Glomerular visceral epithelial cell (primary cell): ENCODE data around the gene NHEJ1.

Source experiments
- DNase-seq: peaks from one replicate; pipeline ENCODE4 v3.0.0-alpha.2; 2016; ENCODE audit errors: extremely low spot score

The NHEJ1 gene

GRCh38 chr2:219182331-219183150 lies 21.9 kb upstream of the NHEJ1 start:
- DNase-seq: no peak

DNA sequence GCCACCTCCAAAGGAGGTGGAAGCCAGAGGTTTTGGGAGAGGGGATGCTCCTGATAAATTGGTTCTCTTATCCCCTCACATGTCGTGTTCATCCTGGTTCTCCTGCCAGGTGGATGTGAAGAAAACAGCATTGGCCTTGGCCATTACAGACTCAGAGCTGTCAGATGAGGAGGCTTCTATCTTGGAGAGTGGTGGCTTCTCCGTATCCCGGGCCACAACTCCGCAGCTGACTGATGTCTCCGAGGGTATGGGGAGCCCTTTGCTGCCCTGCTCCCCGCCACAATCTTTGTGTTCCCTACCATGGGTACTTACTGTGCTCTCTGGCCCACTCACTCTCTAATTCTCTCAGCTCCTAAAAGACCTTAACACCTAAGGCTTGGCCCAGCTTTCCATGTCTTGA lies 20.9 kb upstream of the NHEJ1 start:
- no peak for DNase-seq

- DNase-seq: no peak
Measured at GRCh38 chr2:219180961-219181360, 20.3 kb upstream of the NHEJ1 start.

- DNase-seq: no peak
Measured at GRCh38 chr2:219179601-219180465, 19.2 kb upstream of the NHEJ1 start.

DNA sequence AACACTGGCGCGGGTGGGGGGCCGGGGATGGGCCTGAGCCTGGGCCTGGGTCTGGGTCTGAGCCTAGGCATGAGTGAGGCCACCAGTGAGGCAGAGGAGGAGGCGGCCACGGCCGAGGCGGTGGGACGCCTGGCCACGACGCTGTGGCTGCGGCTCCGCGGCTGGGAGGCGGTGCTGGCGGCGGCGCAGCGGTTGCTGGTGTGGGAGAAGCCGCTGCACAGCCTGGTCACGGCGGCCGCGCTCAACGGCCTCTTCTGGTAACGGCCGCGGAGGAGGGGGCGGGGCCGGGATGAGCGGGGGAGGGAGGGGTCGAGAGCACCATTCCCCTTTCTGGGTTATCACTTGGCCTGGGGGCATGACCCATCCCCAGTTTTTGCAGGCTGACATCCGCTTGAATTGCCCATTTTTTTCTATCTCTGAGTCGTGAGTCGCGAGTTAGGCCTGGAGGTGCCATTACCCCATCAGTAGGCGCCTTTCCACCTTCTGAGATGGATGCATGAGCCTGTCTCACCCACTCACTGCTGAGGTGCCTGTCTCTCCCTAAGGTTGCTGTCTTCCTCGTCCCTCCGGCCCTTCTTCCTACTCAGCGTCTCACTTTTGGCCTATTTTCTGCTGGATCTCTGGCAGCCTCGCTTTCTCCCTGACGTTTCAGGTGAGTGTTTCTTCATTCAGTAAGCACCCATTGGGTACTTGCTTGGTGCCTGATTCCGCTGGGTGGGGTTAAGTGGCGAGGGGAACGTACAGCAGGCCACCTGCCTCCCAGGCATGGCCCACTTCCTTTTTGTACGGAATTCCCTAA lies 18.0 kb upstream of the NHEJ1 start:
- DNase-seq: peak; percentile 47

- peak; percentile 94 for DNase-seq
Measured at GRCh38 chr2:219177552-219178376, 17.1 kb upstream of the NHEJ1 start, which contains the start of gene RETREG2. Gene RETREG2, plus strand, starts transcription at chr2:219178275. Its CDS starts 78 bp downstream, at chr2:219178353.

- DNase-seq: peak; percentile 93
Measured at GRCh38 chr2:219176818-219177551, 16.4 kb upstream of the NHEJ1 start, which contains the start of gene CNPPD1. Gene CNPPD1, minus strand, starts transcription at chr2:219176925. Its CDS starts 97 bp downstream, at chr2:219176828.

DNA sequence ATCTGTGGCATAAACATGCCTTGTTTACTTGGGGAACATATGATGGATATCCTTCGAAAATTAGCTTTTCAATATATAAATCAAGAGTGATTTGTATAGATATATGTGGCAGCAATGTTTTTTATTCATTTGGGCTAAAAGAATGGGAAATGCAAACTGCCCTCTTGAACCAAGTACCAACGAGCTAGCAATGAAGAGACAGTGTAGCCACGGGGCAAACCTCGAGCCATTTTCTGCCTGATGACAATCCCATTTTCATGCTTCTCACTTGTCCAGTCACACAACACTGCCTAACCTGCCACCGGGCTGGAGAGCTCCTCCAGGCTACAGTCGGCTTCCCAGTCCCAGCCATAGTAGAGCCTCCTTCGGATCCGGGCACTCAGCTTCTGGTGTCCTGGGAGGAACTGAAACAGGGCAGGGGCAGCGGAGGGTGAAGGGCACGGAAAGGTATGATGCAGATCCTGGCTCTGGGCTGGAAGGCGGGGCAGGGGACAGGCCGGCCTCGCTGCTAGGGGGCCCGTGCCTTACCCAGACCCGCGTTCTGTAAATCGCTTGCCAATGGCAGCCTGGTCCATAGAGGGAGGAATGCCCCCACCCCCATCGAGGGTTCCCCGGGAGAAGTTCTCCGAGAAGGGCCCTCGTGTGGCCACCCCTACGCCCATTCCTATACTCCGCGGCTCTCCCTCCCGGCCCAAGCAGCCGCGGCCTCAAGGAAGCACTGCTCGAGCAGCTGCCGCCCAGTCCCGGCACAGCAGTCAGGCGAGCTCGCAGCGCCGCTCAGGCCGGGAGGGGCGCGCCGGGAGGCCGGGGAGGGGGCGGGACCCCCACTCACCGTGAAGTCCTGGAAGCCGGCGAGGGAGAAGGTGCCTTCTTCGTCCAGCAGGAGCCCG lies 15.6 kb upstream of the NHEJ1 start:
- peak; percentile 54 for DNase-seq

DNA sequence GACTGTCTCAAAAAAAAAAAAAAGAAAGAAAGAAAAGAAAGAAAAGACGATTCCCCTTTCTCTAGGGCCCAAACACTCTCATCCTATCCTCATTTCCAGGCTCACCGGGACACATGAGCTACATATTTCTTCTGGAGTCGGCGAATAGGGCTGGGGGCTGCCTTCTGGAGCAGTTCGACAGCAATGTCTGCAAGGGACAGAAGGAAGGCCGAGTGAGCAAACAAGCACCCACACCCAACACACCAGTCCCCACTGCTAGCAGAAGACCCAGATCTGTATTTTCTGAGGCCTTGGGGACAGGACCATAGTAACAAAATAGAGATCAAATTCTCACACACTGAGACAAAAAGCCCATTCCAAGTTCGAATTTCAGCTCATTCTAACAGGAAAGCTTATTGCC lies 14.9 kb upstream of the NHEJ1 start:
- DNase-seq: no peak

GRCh38 chr2:219174801-219175200 lies 14.2 kb upstream of the NHEJ1 start:
- peak; percentile 66 for DNase-seq

DNA sequence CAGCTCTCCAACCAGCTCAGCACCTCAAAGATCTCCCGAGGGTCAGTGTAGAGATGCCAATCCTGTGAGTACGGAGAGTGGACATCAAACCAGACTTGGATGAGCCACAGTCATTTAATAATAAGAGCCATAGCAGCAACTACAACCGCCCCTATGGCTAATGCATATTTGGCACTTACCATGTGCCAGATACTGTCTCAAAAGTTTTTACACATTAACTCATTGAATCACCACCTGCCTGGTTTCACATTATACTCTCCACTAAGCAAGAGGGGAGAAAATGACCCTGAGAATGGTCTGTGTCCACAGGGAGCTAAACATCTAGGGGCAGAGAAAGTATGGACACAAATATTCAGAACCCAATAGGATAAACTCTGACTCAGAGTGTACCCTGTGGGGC lies 13.5 kb upstream of the NHEJ1 start:
- DNase-seq: peak; percentile 68

- no peak for DNase-seq
Measured at GRCh38 chr2:219173176-219173575, 12.6 kb upstream of the NHEJ1 start.

DNA sequence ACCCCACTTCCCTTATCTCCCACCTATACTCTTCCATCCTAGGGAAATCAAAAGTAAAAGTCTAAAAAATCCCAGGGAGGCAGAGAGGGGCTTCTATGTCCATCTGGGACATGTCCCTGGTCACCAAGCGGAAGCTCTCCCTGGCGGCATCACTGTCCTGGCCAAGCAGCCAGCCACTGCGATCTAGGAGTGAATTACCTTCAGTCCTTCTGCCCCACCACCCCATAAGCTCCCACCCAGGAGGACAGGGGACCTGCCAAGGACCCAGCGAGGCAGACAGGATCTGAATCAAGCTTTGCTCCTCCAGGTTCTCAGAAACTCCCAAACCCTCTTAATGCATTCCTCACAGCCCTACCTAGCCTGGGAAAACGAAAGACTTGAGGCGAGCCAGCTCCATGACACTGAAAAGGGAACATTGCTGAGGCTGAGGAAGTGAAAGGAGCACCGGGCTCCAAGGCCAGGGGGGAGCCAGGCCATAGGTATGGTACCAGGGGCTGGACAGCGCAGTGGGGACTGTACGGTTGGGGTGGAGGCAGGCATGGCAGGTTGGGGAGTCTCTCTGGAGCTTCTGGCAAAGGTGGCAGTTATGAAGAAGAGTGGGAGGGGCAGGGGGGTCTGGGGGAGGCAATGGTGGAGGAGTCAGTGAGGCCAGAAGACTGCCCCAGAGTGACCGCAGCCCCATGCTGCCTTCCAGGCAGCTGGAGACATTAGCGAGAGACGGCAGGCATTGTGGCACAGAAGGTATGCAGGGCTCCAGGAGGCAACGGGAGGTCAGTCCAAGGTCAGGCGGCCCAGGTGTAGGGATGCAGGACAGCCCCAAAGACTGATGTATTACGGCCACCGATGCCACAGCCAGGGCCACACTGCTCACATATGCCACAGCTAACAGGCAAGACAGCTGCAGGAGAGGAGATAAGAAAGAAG lies 11.9 kb upstream of the NHEJ1 start:
- no peak for DNase-seq

DNA sequence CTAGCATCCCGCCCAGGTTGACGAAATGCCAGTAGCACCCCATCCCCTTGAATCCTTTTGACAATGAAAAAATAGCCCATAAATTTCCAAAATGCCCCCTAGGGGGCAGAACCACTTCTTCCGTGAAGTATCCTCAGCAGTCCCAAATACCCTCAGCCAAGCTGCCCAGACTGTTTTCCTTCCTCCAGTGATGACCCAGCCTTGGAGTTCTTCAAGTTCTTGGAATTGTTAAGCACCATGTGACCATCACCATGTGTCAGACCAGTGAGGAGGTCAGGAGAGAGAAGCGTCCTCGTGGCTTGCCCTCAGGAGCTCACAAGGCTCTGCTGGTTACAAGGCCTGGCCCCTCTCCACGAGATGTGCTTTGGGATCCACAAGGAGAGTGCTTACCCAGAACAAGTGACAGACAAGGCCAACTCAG lies 10.6 kb upstream of the NHEJ1 start:
- DNase-seq: peak; percentile 69

GRCh38 chr2:219169930-219170654 lies 9.5 kb upstream of the NHEJ1 start, which contains the start of gene SLC23A3:
Gene SLC23A3, minus strand, starts transcription at chr2:219170029. Its CDS starts 45 bp downstream, at chr2:219169984.
- no peak for DNase-seq

DNA sequence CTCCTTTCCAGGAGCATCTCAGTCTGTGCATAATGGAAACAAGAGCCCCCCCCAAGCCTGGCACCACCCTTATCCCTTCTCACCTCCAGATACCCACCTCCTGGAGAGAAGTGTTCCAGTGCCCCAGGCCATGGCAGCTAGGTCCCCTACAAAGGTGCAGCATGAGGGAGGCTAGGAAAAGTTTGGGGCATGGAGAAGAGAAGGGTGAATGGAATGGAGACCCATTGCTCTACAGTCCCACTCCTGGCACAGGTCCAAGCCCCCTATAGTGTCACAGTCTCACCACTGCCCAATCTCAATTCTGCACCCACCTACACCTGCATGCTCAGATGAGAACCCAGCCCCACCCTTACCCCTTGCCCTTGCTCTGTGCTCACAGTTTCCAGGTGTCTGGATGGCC lies 8.3 kb upstream of the NHEJ1 start:
- DNase-seq: no peak

DNA sequence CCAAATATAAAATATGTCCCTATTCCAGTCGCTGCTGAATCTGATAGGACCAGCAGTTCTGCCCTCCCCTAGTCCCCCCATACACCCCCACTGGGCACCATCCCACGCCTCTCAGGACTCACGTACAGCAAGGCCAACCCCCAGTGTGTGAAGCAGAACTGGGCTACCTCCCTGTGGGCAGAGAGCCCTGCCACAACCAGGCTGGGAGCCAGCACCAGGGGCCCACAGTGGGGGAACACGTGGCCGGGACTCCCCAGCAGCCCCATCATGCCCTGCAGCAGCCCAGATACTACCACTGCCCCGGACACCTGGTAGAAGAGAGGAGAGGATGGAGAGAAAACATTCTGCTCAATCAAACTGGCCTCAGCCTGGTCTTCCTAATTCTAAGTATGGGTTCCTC lies 7.9 kb upstream of the NHEJ1 start:
- DNase-seq: peak; percentile 25
